H9 (cell line): ENCODE results near the gene NUMA1. TPM values are rescaled to one million over a fixed set of nuclear protein-coding genes. Genes with fewer than 3 reads are reported as not detected.

Source experiments
- DNase-seq: peaks from one replicate; pipeline ENCODE4 v3.0.0-alpha.2; 2017
- H2AFZ ChIP-seq: one replicate; pipeline ENCODE4 v1.6.1; 2013; ENCODE audit warnings: mild to moderate bottlenecking, low read length, control low read depth, moderate library complexity
- H2AK5ac ChIP-seq: 2 replicates; pipeline ENCODE4 v1.6.1; 2013; ENCODE audit warnings: low read length, control low read depth, mixed read lengths; ENCODE audit not compliant: insufficient read length
- H2BK120ac ChIP-seq: one replicate; pipeline ENCODE4 v1.6.1; 2013; ENCODE audit warnings: low read depth, mild to moderate bottlenecking, low read length, control low read depth, inconsistent platforms; ENCODE audit not compliant: poor library complexity, severe bottlenecking
- H2BK12ac ChIP-seq: 2 replicates; pipeline ENCODE4 v1.6.1; 2013; ENCODE audit warnings: low read length, control low read depth, mixed read lengths, low read depth; ENCODE audit not compliant: insufficient read length
- H2BK15ac ChIP-seq: 2 replicates; pipeline ENCODE4 v1.6.1; 2013; ENCODE audit warnings: low read depth, low read length, control low read depth
- H2BK20ac ChIP-seq: one replicate; pipeline ENCODE4 v1.6.1; 2013; ENCODE audit warnings: low read depth, mild to moderate bottlenecking, low read length, control low read depth, inconsistent platforms; ENCODE audit not compliant: poor library complexity, severe bottlenecking
- H2BK5ac ChIP-seq: 2 replicates; pipeline ENCODE4 v1.6.1; 2013; ENCODE audit warnings: low read length, control low read depth, mixed read lengths; ENCODE audit not compliant: insufficient read length
- H3K14ac ChIP-seq: 2 replicates; pipeline ENCODE4 v1.6.1; 2013; ENCODE audit warnings: low read length, control low read depth; ENCODE audit not compliant: insufficient read depth
- H3K18ac ChIP-seq: 2 replicates; pipeline ENCODE4 v1.6.1; 2013; ENCODE audit warnings: low read depth, mild to moderate bottlenecking, mixed read lengths, low read length, control low read depth; ENCODE audit not compliant: insufficient read length
- H3K23ac ChIP-seq: 2 replicates; pipeline ENCODE4 v1.6.1; 2013; ENCODE audit warnings: low read length, control low read depth, mixed read lengths, low read depth; ENCODE audit not compliant: insufficient read length
- H3K23me2 ChIP-seq: 2 replicates; pipeline ENCODE4 v1.6.1; 2013; ENCODE audit warnings: low read depth, mild to moderate bottlenecking, mixed read lengths, low read length, control low read depth; ENCODE audit not compliant: insufficient read length, poor library complexity, severe bottlenecking
- H3K27ac ChIP-seq: 2 replicates; pipeline ENCODE4 v1.5.1; 2013; ENCODE audit warnings: low read length, control low read depth, mixed read lengths, low read depth; ENCODE audit not compliant: insufficient read length
- H3K27me3 ChIP-seq: 2 replicates; pipeline ENCODE4 v1.6.1; 2013; ENCODE audit warnings: low read length, control low read depth, inconsistent platforms; ENCODE audit not compliant: insufficient read depth
- H3K4ac ChIP-seq: 2 replicates; pipeline ENCODE4 v1.6.1; 2013; ENCODE audit warnings: low read depth, mild to moderate bottlenecking, control low read depth, inconsistent platforms, low read length, moderate library complexity
- H3K4me1 ChIP-seq: 2 replicates; pipeline ENCODE4 v1.6.1; 2013; ENCODE audit warnings: low read length, control low read depth, inconsistent platforms; ENCODE audit not compliant: insufficient read depth
- H3K4me2 ChIP-seq: 2 replicates; pipeline ENCODE4 v1.6.1; 2013; ENCODE audit warnings: low read length, control low read depth, mixed read lengths; ENCODE audit not compliant: insufficient read length, insufficient read depth
- H3K56ac ChIP-seq: 2 replicates; pipeline ENCODE4 v1.6.1; 2013; ENCODE audit warnings: low read depth, mild to moderate bottlenecking, mixed read lengths, low read length, control low read depth; ENCODE audit not compliant: insufficient read length
- H3K79me1 ChIP-seq: 2 replicates; pipeline ENCODE4 v1.6.1; 2013; ENCODE audit warnings: low read depth, mild to moderate bottlenecking, moderate library complexity, low read length, control low read depth, inconsistent platforms; ENCODE audit not compliant: insufficient read depth, poor library complexity, severe bottlenecking
- H3K79me2 ChIP-seq: 2 replicates; pipeline ENCODE4 v1.6.1; 2013; ENCODE audit warnings: low read length, control low read depth, inconsistent platforms; ENCODE audit not compliant: insufficient read depth
- H3K9ac ChIP-seq: 2 replicates; pipeline ENCODE4 v1.6.1; 2013; ENCODE audit warnings: low read length, control low read depth, mixed read lengths; ENCODE audit not compliant: insufficient read length; ENCODE audit errors: extremely low read depth
- H3K9me3 ChIP-seq: one replicate; pipeline ENCODE4 v1.6.1; 2013; ENCODE audit warnings: low read depth, low read length, inconsistent platforms; ENCODE audit not compliant: control insufficient read depth
- H3T11ph ChIP-seq: one replicate; pipeline ENCODE4 v1.6.1; 2013; ENCODE audit warnings: mild to moderate bottlenecking, low read length, control low read depth, inconsistent platforms
- H4K20me1 ChIP-seq: one replicate; pipeline ENCODE4 v1.6.1; 2013; ENCODE audit not compliant: control insufficient read depth, insufficient read length, insufficient read depth
- H4K5ac ChIP-seq: 2 replicates; pipeline ENCODE4 v1.6.1; 2013; ENCODE audit warnings: low read depth, mild to moderate bottlenecking, mixed read lengths, low read length, control low read depth; ENCODE audit not compliant: insufficient read length
- H4K8ac ChIP-seq: replicated peaks from 2 replicates; pipeline ENCODE4 v1.6.1; 2013; ENCODE audit warnings: low read length, control low read depth, mixed read lengths, low read depth; ENCODE audit not compliant: insufficient read length
- H4K91ac ChIP-seq: 2 replicates; pipeline ENCODE4 v1.6.1; 2013; ENCODE audit warnings: low read depth, mild to moderate bottlenecking, moderate library complexity, mixed read lengths, low read length, control low read depth; ENCODE audit not compliant: insufficient read length
- H3K27ac Mint-ChIP-seq, 3 experiments: 2 replicates in 2 of 3; 3 replicates in 1 of 3; pipeline ENCODE4 v1.8.0; 2020 to 2021; ENCODE audit warnings: mixed read lengths in 3 of 3, mild to moderate bottlenecking in 1 of 3, moderate library complexity in 1 of 3
- H3K27me3 Mint-ChIP-seq: 2 replicates; pipeline ENCODE4 v1.8.0; 2021; ENCODE audit warnings: low read depth, mild to moderate bottlenecking, moderate library complexity, mixed read lengths
- H3K36me3 Mint-ChIP-seq, 3 experiments: 2 replicates in 2 of 3; 3 replicates in 1 of 3; pipeline ENCODE4 v1.8.0; 2020 to 2021; ENCODE audit warnings: low read depth in 3 of 3, mixed read lengths in 3 of 3; ENCODE audit not compliant: insufficient read depth in 1 of 3
- H3K4me1 Mint-ChIP-seq, 2 experiments: 2 replicates each; pipeline ENCODE4 v1.8.0; 2020; ENCODE audit warnings: mixed read lengths in 2 of 2
- H3K4me3 Mint-ChIP-seq, 2 experiments: 2 replicates in 1 of 2; 3 replicates in 1 of 2; pipeline ENCODE4 v1.8.0; 2020 to 2021; ENCODE audit warnings: mild to moderate bottlenecking in 2 of 2, mixed read lengths in 2 of 2, moderate library complexity in 1 of 2
- H3K9me3 Mint-ChIP-seq, 2 experiments: 2 replicates in 1 of 2; 3 replicates in 1 of 2; pipeline ENCODE4 v1.8.0; 2020; ENCODE audit warnings: mild to moderate bottlenecking in 2 of 2, mixed read lengths in 2 of 2, moderate library complexity in 1 of 2
- WGBS: extraction: QIAGEN DNeasy Blood & Tissue Kit; methylation state at CpG from one replicate; pipeline ENCODE4 v1.1.7; 2013; ENCODE audit warnings: missing lambda C conversion rate, low lambda C conversion rate, mixed read lengths; ENCODE audit not compliant: insufficient read length; ENCODE audit errors: extremely low coverage; 5-methylcytosine and 5-hydroxymethylcytosine counted together
- total RNA-seq: library from RNA; stranded (reverse); gene quantifications from 2 replicates; pipeline ENCODE4 v1.2.1, GENCODE V29; 2021
- TF ChIP-seq, protein P1 (sequence below): fragments of 200-600 bp; sonication (generic); conservative IDR thresholded peaks from 3 replicates; pipeline ENCODE4 v1.8.0; 2021; ENCODE audit warnings: antibody characterized with exemption, mild to moderate bottlenecking

Gene NUMA1
- total RNA-seq, 1 experiment from 2014 or later: 136 TPM

DNA sequence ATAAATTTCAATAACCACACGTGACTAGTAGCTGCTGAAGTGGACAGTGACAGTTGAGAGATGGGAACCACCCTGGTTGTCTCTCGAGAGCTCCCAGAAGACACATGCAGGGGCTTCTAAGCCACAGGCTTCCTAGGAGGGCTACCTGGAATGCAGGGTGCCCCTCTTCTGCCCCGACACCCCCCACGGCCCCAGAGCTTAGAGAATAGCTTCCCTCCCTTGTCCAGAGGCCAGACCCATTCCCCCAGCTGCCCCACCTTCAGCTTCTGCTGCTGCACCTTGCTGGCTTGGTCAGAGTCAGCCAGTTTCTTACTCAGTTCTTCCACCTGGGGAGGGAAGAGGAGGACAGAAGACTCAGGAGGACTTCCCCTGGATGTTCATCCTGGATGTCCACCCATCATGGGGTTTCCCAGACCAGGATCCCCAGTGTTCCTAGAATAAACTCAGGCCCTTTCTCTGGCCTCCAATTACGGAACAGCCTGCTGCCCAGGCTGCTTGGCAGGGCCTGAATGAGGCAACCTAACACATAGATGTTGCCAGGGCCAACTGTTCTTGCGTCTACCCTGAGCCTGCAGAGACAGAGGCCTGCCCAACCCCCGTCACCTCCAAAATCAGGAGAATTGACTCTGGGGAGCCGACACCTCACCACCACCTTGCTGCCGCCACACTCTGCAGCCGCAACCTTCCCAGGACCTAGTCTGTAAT lies 69.7 kb downstream of the NUMA1 start:
- Histone ChIP-seq H3K79me2 (no peaks in the 10 kb centered on the region), H4K8ac (no peak overlapping the region), H2AFZ (no peak overlapping the region), H2BK120ac (no peak overlapping the region), H3K14ac (no peak overlapping the region), H2BK12ac (no peak overlapping the region), H3K4me1 (no peaks in the 10 kb centered on the region), H3K27me3 (no peaks in the 10 kb centered on the region), H2BK5ac (no peak overlapping the region), H3K18ac (no peak overlapping the region), H3K23ac (no peak overlapping the region), H2BK15ac (no peak overlapping the region), H3K4ac (no peak overlapping the region), H3K56ac (no peak overlapping the region), H2BK20ac (no peak overlapping the region), H2AK5ac (no peak overlapping the region), H3K4me2 (no peak overlapping the region), H3K27ac (no peak overlapping the region), H3T11ph (no peak overlapping the region), H4K20me1 (no peaks in the 10 kb centered on the region), H4K91ac (no peak overlapping the region), H3K9me3 (no peaks in the 10 kb centered on the region), H3K23me2 (no peaks in the 10 kb centered on the region), H3K9ac (no peak overlapping the region), H3K79me1 (no peaks in the 10 kb centered on the region), H4K5ac (no peak overlapping the region)
- TF ChIP-seq, protein P1, sequence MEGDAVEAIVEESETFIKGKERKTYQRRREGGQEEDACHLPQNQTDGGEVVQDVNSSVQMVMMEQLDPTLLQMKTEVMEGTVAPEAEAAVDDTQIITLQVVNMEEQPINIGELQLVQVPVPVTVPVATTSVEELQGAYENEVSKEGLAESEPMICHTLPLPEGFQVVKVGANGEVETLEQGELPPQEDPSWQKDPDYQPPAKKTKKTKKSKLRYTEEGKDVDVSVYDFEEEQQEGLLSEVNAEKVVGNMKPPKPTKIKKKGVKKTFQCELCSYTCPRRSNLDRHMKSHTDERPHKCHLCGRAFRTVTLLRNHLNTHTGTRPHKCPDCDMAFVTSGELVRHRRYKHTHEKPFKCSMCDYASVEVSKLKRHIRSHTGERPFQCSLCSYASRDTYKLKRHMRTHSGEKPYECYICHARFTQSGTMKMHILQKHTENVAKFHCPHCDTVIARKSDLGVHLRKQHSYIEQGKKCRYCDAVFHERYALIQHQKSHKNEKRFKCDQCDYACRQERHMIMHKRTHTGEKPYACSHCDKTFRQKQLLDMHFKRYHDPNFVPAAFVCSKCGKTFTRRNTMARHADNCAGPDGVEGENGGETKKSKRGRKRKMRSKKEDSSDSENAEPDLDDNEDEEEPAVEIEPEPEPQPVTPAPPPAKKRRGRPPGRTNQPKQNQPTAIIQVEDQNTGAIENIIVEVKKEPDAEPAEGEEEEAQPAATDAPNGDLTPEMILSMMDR: no peak
- H3K27me3 Mint-ChIP-seq: peaks cover 5% of the 10 kb centered on the region; the same call in 1 of the 2 replicates
- H3K4me1 Mint-ChIP-seq: no peaks in the 10 kb centered on the region
- DNase-seq: no peak
- H3K4me3 Mint-ChIP-seq: no peak overlapping the region
- H3K27ac Mint-ChIP-seq: no peak overlapping the region; a peak in 1 of 7 replicates
- H3K9me3 Mint-ChIP-seq: no peaks in the 10 kb centered on the region
- no CpG with 5 or more reads among the region's 10 CpGs for WGBS
- H3K36me3 Mint-ChIP-seq: peaks cover 53 to 92% (median 90%) of the 10 kb centered on the region in 3 experiments
